IMR-90 (cell line): ENCODE data around the gene PREP. TPM values are rescaled to one million over a fixed set of nuclear protein-coding genes. Genes with fewer than 3 reads are reported as not detected.

Experiments
- ATAC-seq: fragments of 200-7000 bp; cut with Tn5 transposase; 2 replicates; pipeline ENCODE4 v1.9.1; 2020; ENCODE audit warnings: low read depth, mild to moderate bottlenecking, moderate library complexity
- BruUV-seq: library from RNA; stranded (reverse); fragments of 400-500 nt; replicated peaks from 2 replicates; lab custom pipeline; 2021; lab: Mats Ljungman, UMichigan
- CTCF ChIA-PET: fragments of 300-600 bp; formaldehyde crosslinking; extraction: SDS; loops from one replicate; lab custom pipeline; 2021; ENCODE audit warnings: antibody characterized with exemption; lab: Yijun Ruan, JAX
- POLR2A ChIA-PET: fragments of 300-600 bp; sonication (Branson Sonifier 250); formaldehyde crosslinking; loops from one replicate; lab custom pipeline; 2022; ENCODE audit warnings: antibody characterized with exemption; ENCODE audit not compliant: unreplicated experiment; lab: Charles Lee
- DNase-seq: peaks from one replicate; pipeline ENCODE4 v3.0.0; 2013
- H2AFZ ChIP-seq: replicated peaks from 2 replicates; pipeline ENCODE3; 2013; ENCODE audit warnings: low read length, mild to moderate bottlenecking; ENCODE audit not compliant: poor library complexity
- H2AK5ac ChIP-seq: 2 replicates; pipeline ENCODE4 v1.6.1; 2013; ENCODE audit warnings: low read depth, low read length, inconsistent platforms
- H2AK9ac ChIP-seq: replicated peaks from 2 replicates; pipeline ENCODE3; 2013; ENCODE audit warnings: mild to moderate bottlenecking, low read depth, low read length, moderate library complexity; ENCODE audit not compliant: poor library complexity
- H2BK120ac ChIP-seq: 2 replicates; pipeline ENCODE4 v1.6.1; 2013; ENCODE audit warnings: low read depth, low read length, inconsistent platforms
- H2BK15ac ChIP-seq: 3 replicates; pipeline ENCODE4 v1.6.1; 2013; ENCODE audit warnings: low read depth, low read length, inconsistent platforms
- H2BK20ac ChIP-seq: 2 replicates; pipeline ENCODE4 v1.6.1; 2013; ENCODE audit warnings: low read depth, mild to moderate bottlenecking, inconsistent platforms, low read length, moderate library complexity
- H2BK5ac ChIP-seq: 2 replicates; pipeline ENCODE4 v1.6.1; 2013; ENCODE audit warnings: mild to moderate bottlenecking, low read depth, low read length, inconsistent platforms; ENCODE audit not compliant: poor library complexity, severe bottlenecking
- H3K14ac ChIP-seq: replicated peaks from 2 replicates; pipeline ENCODE4 v1.6.1; 2013; ENCODE audit warnings: low read depth, low read length, inconsistent platforms
- H3K18ac ChIP-seq: 2 replicates; pipeline ENCODE4 v1.6.1; 2013; ENCODE audit warnings: low read depth, low read length, control low read depth
- H3K23ac ChIP-seq: 2 replicates; pipeline ENCODE4 v1.6.1; 2013; ENCODE audit warnings: low read depth, low read length, inconsistent platforms
- H3K27ac ChIP-seq: 2 replicates; pipeline ENCODE4 v1.5.1; 2013; ENCODE audit warnings: mild to moderate bottlenecking, control low read depth, low read length; ENCODE audit not compliant: insufficient read depth
- H3K27me3 ChIP-seq: 2 replicates; pipeline ENCODE4 v1.6.1; 2013; ENCODE audit warnings: low read length; ENCODE audit not compliant: control insufficient read depth, insufficient read depth
- H3K36me3 ChIP-seq: 2 replicates; pipeline ENCODE4 v1.6.1; 2013; ENCODE audit warnings: low read length, mixed read lengths; ENCODE audit not compliant: control insufficient read depth, insufficient read depth
- H3K4ac ChIP-seq: 2 replicates; pipeline ENCODE4 v1.6.1; 2013; ENCODE audit warnings: low read depth, low read length, inconsistent platforms
- H3K4me1 ChIP-seq: 2 replicates; pipeline ENCODE4 v1.6.1; 2013; ENCODE audit warnings: low read length, mixed read lengths; ENCODE audit not compliant: control insufficient read depth, insufficient read depth
- H3K4me2 ChIP-seq: 2 replicates; pipeline ENCODE4 v1.6.1; 2013; ENCODE audit warnings: low read depth, mild to moderate bottlenecking, control low read depth, low read length, moderate library complexity
- H3K4me3 ChIP-seq: 2 replicates; pipeline ENCODE4 v1.5.1; 2013; ENCODE audit warnings: low read depth, mild to moderate bottlenecking, control low read depth, low read length, moderate library complexity; ENCODE audit not compliant: insufficient read depth
- H3K56ac ChIP-seq: 2 replicates; pipeline ENCODE4 v1.6.1; 2013; ENCODE audit warnings: low read length, inconsistent platforms; ENCODE audit not compliant: insufficient read depth; ENCODE audit errors: extremely low read depth
- H3K79me1 ChIP-seq, 2 experiments: 2 replicates each; pipeline ENCODE4 v1.6.1; 2013; ENCODE audit warnings: low read length in 2 of 2, inconsistent platforms in 1 of 2, low read depth in 1 of 2
- H3K9ac ChIP-seq: 2 replicates; pipeline ENCODE4 v1.6.1; 2013; ENCODE audit warnings: low read depth, low read length, control low read depth
- H3K9me1 ChIP-seq: 2 replicates; pipeline ENCODE4 v1.6.1; 2013; ENCODE audit warnings: low read length, inconsistent platforms; ENCODE audit not compliant: insufficient read depth
- H3K9me3 ChIP-seq: 2 replicates; pipeline ENCODE4 v1.6.1; 2013; ENCODE audit warnings: low read length; ENCODE audit not compliant: control insufficient read depth, insufficient read depth
- H4K20me1 ChIP-seq: 2 replicates; pipeline ENCODE4 v1.6.1; 2013; ENCODE audit warnings: low read length, inconsistent platforms; ENCODE audit not compliant: insufficient read depth
- H4K5ac ChIP-seq: 2 replicates; pipeline ENCODE4 v1.6.1; 2013; ENCODE audit warnings: mild to moderate bottlenecking, low read depth, low read length, control low read depth
- H4K8ac ChIP-seq, 2 experiments: 2 replicates each; pipeline ENCODE4 v1.6.1; 2013; ENCODE audit warnings: low read depth in 2 of 2, low read length in 2 of 2, control low read depth in 1 of 2, inconsistent platforms in 1 of 2
- H4K91ac ChIP-seq: 2 replicates; pipeline ENCODE4 v1.6.1; 2013; ENCODE audit warnings: low read depth, low read length, inconsistent platforms; ENCODE audit not compliant: insufficient read depth
- BHLHE40 ChIP-seq: fragments of 150-350 bp; IDR thresholded peaks from 2 replicates; pipeline ENCODE4 v1.6.1; 2016; ENCODE audit warnings: mild to moderate bottlenecking, low read depth, low read length
- CEBPB ChIP-seq: IDR thresholded peaks from 2 replicates; pipeline ENCODE4 v1.6.1; 2012; ENCODE audit warnings: low read depth, low read length, improper control_type of control experiment
- CHD1 ChIP-seq: IDR thresholded peaks from 2 replicates; pipeline ENCODE4 v1.6.1; 2012; ENCODE audit warnings: low read depth, low read length, improper control_type of control experiment
- CTCF ChIP-seq: conservative IDR thresholded peaks from 2 replicates; pipeline ENCODE4 v1.5.1; 2012; ENCODE audit warnings: mild to moderate bottlenecking, low read depth, low read length, improper control_type of control experiment
- ELK1 ChIP-seq: fragments of 150-350 bp; IDR thresholded peaks from 2 replicates; pipeline ENCODE4 v1.6.1; 2016; ENCODE audit warnings: low read depth, mild to moderate bottlenecking, low read length, moderate library complexity, borderline replicate concordance
- FOS ChIP-seq: fragments of 150-350 bp; IDR thresholded peaks from 2 replicates; pipeline ENCODE4 v1.6.1; 2016; ENCODE audit warnings: low read depth, low read length
- MAFK ChIP-seq: IDR thresholded peaks from 2 replicates; pipeline ENCODE4 v1.6.1; 2012; ENCODE audit warnings: low read depth, low read length, improper control_type of control experiment
- MAZ ChIP-seq: IDR thresholded peaks from 2 replicates; pipeline ENCODE4 v1.6.1; 2012; ENCODE audit warnings: low read depth, mild to moderate bottlenecking, low read length, improper control_type of control experiment, moderate library complexity, borderline replicate concordance
- MXI1 ChIP-seq: IDR thresholded peaks from 2 replicates; pipeline ENCODE4 v1.6.1; 2012; ENCODE audit warnings: low read depth, mild to moderate bottlenecking, low read length, moderate library complexity, borderline replicate concordance
- NFE2L2 ChIP-seq: fragments of 150-350 bp; IDR thresholded peaks from 2 replicates; pipeline ENCODE4 v1.6.1; 2016; ENCODE audit warnings: low read depth, mild to moderate bottlenecking, low read length
- POLR2A ChIP-seq: IDR thresholded peaks from 2 replicates; pipeline ENCODE4 v1.6.1; 2012; ENCODE audit warnings: mild to moderate bottlenecking, low read depth, low read length
- RAD21 ChIP-seq: IDR thresholded peaks from 2 replicates; pipeline ENCODE4 v1.6.1; 2012; ENCODE audit warnings: low read length, improper control_type of control experiment
- RCOR1 ChIP-seq: IDR thresholded peaks from 2 replicates; pipeline ENCODE4 v1.6.1; 2012; ENCODE audit warnings: mild to moderate bottlenecking, low read length, improper control_type of control experiment; ENCODE audit not compliant: insufficient replicate concordance
- RFX5 ChIP-seq: IDR thresholded peaks from 2 replicates; pipeline ENCODE4 v1.8.0; 2012; ENCODE audit warnings: low read depth, mild to moderate bottlenecking, low read length, moderate library complexity
- SMC3 ChIP-seq: fragments of 150-350 bp; IDR thresholded peaks from 2 replicates; pipeline ENCODE4 v1.6.1; 2016; ENCODE audit warnings: low read depth, mild to moderate bottlenecking, antibody characterized with exemption, low read length, moderate library complexity
- USF2 ChIP-seq: fragments of 150-350 bp; IDR thresholded peaks from 2 replicates; pipeline ENCODE4 v1.6.1; 2017; ENCODE audit warnings: mild to moderate bottlenecking, antibody characterized with exemption, low read length, low read depth
- WGBS, 2 experiments: methylation state at CpG; one replicate each; pipeline versions ENCODE4 v1.1.5 to v1.1.7; 2013; ENCODE audit warnings: missing lambda C conversion rate in 2 of 2; ENCODE audit not compliant: insufficient read length in 1 of 2; ENCODE audit errors: extremely low coverage in 2 of 2; 5-methylcytosine and 5-hydroxymethylcytosine counted together
- dilution Hi-C: fragments of 300-500 bp; cut with HindIII; formaldehyde crosslinking; loops from one replicate; pipeline ENCODE4 v1.14.3; 2018; ENCODE audit warnings: low sequenced_read_pairs; ENCODE audit not compliant: unreplicated experiment
- in situ Hi-C: fragments of 300-500 bp; cut with MboI; formaldehyde crosslinking; loops from 3 replicates; pipeline ENCODE4 v1.14.3; 2019; ENCODE audit warnings: low sequenced_read_pairs, inconsistent platforms, mixed read lengths
- intact Hi-C: fragments of 100-400 bp; cut with micrococcal nuclease; formaldehyde crosslinking; loops from 2 replicates; pipeline ENCODE4 v1.10.0; 2022
- polyA plus RNA-seq, 3 experiments: library from polyadenylated mRNA; depleted of rRNA; stranded (reverse); fragments of >200 nt; gene quantifications; 2 replicates each; pipeline ENCODE4 v1.2.3, GENCODE V29; 2012; ENCODE audit warnings: low replicate concordance in 1 of 3
- total RNA-seq: library from RNA; depleted of rRNA; stranded (reverse); fragments of >200 nt; gene quantifications from 2 replicates; pipeline ENCODE4 v1.2.3, GENCODE V29; 2012

Gene PREP
- total and polyA plus RNA-seq, 2 of the 4 experiments (the other 2 are of a cell fraction), result 21.0 to 25.7 TPM

- DNase-seq, result no peak
- intact Hi-C loops (no loop called here), in situ Hi-C loops (no loop called here), dilution Hi-C loops (no loop called here)
- Histone ChIP-seq H3K56ac (no peak overlapping the region), H2AK5ac (no peak overlapping the region), H2BK120ac (no peak overlapping the region), H3K79me1 (peaks cover 0 to 7% of the 10 kb centered on the region in 2 experiments; a peak in 1 of 4 replicates), H3K9ac (no peak overlapping the region), H3K4ac (no peak overlapping the region), H3K4me3 (no peak overlapping the region), H3K18ac (no peak overlapping the region), H3K4me1 (no peaks in the 10 kb centered on the region), H4K8ac (no peak overlapping the region), H2AK9ac (no peak overlapping the region), H2BK5ac (no peak overlapping the region), H3K27ac (no peak overlapping the region), H3K9me1 (peaks cover 6% of the 10 kb centered on the region; the same call in 1 of the 2 replicates), H3K4me2 (no peak overlapping the region), H3K27me3 (no peaks in the 10 kb centered on the region), H2AFZ (no peak overlapping the region), H3K23ac (no peak overlapping the region), H4K20me1 (no peaks in the 10 kb centered on the region), H2BK15ac (no peak overlapping the region), H3K9me3 (no peaks in the 10 kb centered on the region; the same call in 1 of the 2 replicates), H3K36me3 (peaks cover 3% of the 10 kb centered on the region), H2BK20ac (no peak overlapping the region), H3K14ac (no peak overlapping the region), H4K91ac (no peak overlapping the region), H4K5ac (no peak overlapping the region)
- CTCF ChIA-PET, result no interaction called here
- POLR2A ChIA-PET, result interaction anchor here (0.6 kb wide), 1 partner anchor 89 kb away, joined by 16 read pairs; no protein-coding TSS in a partner anchor
- ATAC-seq, result no peak
- no TSS peak for BruUV-seq
- no peak for TF ChIP-seq USF2
- TF ChIP-seq MAZ, result no peak
- TF ChIP-seq RCOR1, result no peak
- no peak for TF ChIP-seq ELK1
- no peak for TF ChIP-seq CTCF
- TF ChIP-seq MXI1, result no peak
- TF ChIP-seq BHLHE40, result no peak
- no peak for TF ChIP-seq SMC3
- TF ChIP-seq RAD21, result no peak
- no peak for TF ChIP-seq CEBPB
- no peak for TF ChIP-seq RFX5
- TF ChIP-seq MAFK, result no peak
- TF ChIP-seq CHD1, result no peak
- TF ChIP-seq POLR2A, result no peak
- no peak for TF ChIP-seq NFE2L2
- TF ChIP-seq FOS, result no peak
- 93% methylated on average over 2 of the region's 2 CpGs; no CpG with 5 or more reads in 1 of the 2 experiments for WGBS, 2 experiments
These were observed 108.8 kb downstream of the PREP start for GRCh38 chr6:105294129-105294528.
